ENCODE measurements around the gene SCAMP1.

- TF ChIP-seq, protein P1, sequence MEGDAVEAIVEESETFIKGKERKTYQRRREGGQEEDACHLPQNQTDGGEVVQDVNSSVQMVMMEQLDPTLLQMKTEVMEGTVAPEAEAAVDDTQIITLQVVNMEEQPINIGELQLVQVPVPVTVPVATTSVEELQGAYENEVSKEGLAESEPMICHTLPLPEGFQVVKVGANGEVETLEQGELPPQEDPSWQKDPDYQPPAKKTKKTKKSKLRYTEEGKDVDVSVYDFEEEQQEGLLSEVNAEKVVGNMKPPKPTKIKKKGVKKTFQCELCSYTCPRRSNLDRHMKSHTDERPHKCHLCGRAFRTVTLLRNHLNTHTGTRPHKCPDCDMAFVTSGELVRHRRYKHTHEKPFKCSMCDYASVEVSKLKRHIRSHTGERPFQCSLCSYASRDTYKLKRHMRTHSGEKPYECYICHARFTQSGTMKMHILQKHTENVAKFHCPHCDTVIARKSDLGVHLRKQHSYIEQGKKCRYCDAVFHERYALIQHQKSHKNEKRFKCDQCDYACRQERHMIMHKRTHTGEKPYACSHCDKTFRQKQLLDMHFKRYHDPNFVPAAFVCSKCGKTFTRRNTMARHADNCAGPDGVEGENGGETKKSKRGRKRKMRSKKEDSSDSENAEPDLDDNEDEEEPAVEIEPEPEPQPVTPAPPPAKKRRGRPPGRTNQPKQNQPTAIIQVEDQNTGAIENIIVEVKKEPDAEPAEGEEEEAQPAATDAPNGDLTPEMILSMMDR (IDR thresholded peaks at IDR 0.05; ENCODE audit: poor library complexity, severe bottlenecking), result no peak
- no peak for TF ChIP-seq RAD21 (conservative IDR thresholded peaks at IDR 0.05)
- TF ChIP-seq REST (IDR thresholded peaks at IDR 0.05; ENCODE audit: borderline replicate concordance), result no peak
These were observed 116.4 kb downstream of the SCAMP1 start for GRCh38 chr5:78476795-78477194.

Data from neural cell (in vitro differentiated cells).